Measurements from ENCODE around the gene OR13F1. TPM values are rescaled to one million over a fixed set of nuclear protein-coding genes. Genes with fewer than 3 reads are reported as not detected.

Gene OR13F1, protein sequence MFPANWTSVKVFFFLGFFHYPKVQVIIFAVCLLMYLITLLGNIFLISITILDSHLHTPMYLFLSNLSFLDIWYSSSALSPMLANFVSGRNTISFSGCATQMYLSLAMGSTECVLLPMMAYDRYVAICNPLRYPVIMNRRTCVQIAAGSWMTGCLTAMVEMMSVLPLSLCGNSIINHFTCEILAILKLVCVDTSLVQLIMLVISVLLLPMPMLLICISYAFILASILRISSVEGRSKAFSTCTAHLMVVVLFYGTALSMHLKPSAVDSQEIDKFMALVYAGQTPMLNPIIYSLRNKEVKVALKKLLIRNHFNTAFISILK
- total RNA-seq = not detected
- polyA plus RNA-seq = not detected
- long read RNA-seq, donor 1 = 0 reads
- long read RNA-seq, donor 2 = 0 reads

- DNase-seq = no peak
- no peaks in the 10 kb centered on the region for H3K27me3 ChIP-seq (ENCODE audit: insufficient read depth in 3 of 3, low read length in 2 of 3)
- H3K27ac ChIP-seq = no peak within 1 kb of the TSS
- intact Hi-C loops (cut with DNase I) = no loop called here
- ATAC-seq = no peak
- no peak for TF ChIP-seq CTCF (IDR thresholded peaks at IDR 0.05)
- no peaks in the 10 kb centered on the region for H3K4me1 ChIP-seq
- no peaks in the 10 kb centered on the region for H3K36me3 ChIP-seq (ENCODE audit: insufficient read depth in 1 of 2, low read depth in 1 of 2)
- no peak within 1 kb of the TSS for H3K4me3 ChIP-seq
- no peaks in the 10 kb centered on the region for H3K9me3 ChIP-seq
- 88 to 93% (median 89%) methylated on average over 5 of the region's 5 CpGs for WGBS, 3 donors
Observed at GRCh38 chr9:104503963-104504362, at the start of gene OR13F1. Gene OR13F1 (plus strand): TSS chr9:104504263. CDS start chr9:104504263, 0 bp downstream.

- no peak overlapping the region for H3K4me3 ChIP-seq
- no peak for DNase-seq
- H3K27ac ChIP-seq = no peak overlapping the region
- no peaks in the 10 kb centered on the region for H3K27me3 ChIP-seq (ENCODE audit: insufficient read depth in 3 of 3, low read length in 2 of 3)
- TF ChIP-seq CTCF (IDR thresholded peaks at IDR 0.05) = no peak
- H3K36me3 ChIP-seq (ENCODE audit: insufficient read depth in 1 of 2, low read depth in 1 of 2) = no peaks in the 10 kb centered on the region
- intact Hi-C loops (cut with DNase I) = no loop called here
- 25 to 40% (median 32%) methylated on average over 1 of the region's 1 CpG for WGBS, 3 donors
- H3K4me1 ChIP-seq = no peaks in the 10 kb centered on the region
- ATAC-seq = no peak
- no peaks in the 10 kb centered on the region for H3K9me3 ChIP-seq
Observed at GRCh38 chr9:104456831-104457230, 47.2 kb upstream of the OR13F1 start.

DNA sequence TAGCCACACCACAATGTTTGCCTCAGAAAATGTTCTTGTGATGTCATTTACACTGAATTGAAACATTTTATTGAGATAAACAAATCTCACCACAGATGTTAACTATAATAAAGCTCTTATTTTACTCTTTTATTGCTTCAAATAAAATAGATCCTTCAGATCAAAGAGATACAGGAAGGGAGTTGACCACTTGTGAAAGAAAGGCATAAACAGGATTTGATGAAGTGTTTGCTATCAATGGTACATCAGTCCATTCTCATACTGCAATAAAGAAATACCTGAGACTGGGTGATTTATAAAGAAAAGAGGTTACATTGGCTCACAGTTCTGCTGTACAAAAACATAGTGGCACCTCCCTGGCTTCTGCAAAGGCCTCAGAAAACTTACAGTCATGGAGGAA lies 40.2 kb upstream of the OR13F1 start:
- no peak for DNase-seq
- ATAC-seq = no peak
- H3K9me3 ChIP-seq = peaks cover 8% of the 10 kb centered on the region
- no peaks in the 10 kb centered on the region for H3K4me1 ChIP-seq
- no peak overlapping the region for H3K4me3 ChIP-seq
- no peaks in the 10 kb centered on the region for H3K27me3 ChIP-seq (ENCODE audit: insufficient read depth in 3 of 3, low read length in 2 of 3)
- intact Hi-C loops (cut with DNase I) = no loop called here
- TF ChIP-seq CTCF (IDR thresholded peaks at IDR 0.05) = no peak
- H3K27ac ChIP-seq = no peak overlapping the region
- H3K36me3 ChIP-seq (ENCODE audit: insufficient read depth in 1 of 2, low read depth in 1 of 2) = no peaks in the 10 kb centered on the region

- Histone ChIP-seq H3K9me3 (peaks cover 8% of the 10 kb centered on the region), H3K4me3 (no peak overlapping the region), H3K36me3 (ENCODE audit: insufficient read depth in 1 of 2, low read depth in 1 of 2) (no peaks in the 10 kb centered on the region), H3K27ac (no peak overlapping the region), H3K27me3 (ENCODE audit: insufficient read depth in 3 of 3, low read length in 2 of 3) (no peaks in the 10 kb centered on the region), H3K4me1 (no peaks in the 10 kb centered on the region)
- no peak for ATAC-seq
- intact Hi-C loops (cut with DNase I) = no loop called here
- DNase-seq = no peak
- no peak for TF ChIP-seq CTCF (IDR thresholded peaks at IDR 0.05)
Observed at GRCh38 chr9:104468261-104468660, 35.8 kb upstream of the OR13F1 start.
